GM19035 (cell line): ENCODE results near the gene GAGE10.
"Not testable (repeated sequence)": the region's sequence is repeated elsewhere in the genome, so short reads cannot be mapped to it uniquely, and the experiment has no call there.

ENCODE experiments used
- ATAC-seq: cut with Tn5 transposase; IDR thresholded peaks from one replicate; pipeline ENCODE4 v1.9.1; 2021; ENCODE audit not compliant: unreplicated experiment

GAGE10 gene

DNA sequence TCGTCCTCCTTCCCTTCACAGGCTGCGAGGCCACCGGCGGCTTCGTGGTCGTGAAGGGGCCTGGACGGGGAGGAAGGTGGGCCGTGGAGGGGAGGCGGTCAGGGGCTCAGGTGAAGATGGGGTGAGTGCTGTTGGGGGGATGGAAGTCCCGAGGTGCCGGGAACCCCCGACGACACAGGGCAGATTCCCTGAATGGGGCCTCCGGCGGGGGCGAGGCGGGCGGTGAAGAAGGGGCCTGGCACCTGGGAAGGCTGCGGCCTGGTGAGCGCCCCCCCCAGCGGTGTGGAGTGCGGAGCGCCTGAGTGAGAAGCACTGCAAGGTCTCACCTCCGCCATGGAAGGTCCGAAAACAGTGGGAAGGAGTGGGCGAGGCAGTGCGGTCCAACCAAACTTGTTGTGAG is 18.8 kb downstream of the GAGE10 start:
- ATAC-seq: not testable (repeated sequence)

DNA sequence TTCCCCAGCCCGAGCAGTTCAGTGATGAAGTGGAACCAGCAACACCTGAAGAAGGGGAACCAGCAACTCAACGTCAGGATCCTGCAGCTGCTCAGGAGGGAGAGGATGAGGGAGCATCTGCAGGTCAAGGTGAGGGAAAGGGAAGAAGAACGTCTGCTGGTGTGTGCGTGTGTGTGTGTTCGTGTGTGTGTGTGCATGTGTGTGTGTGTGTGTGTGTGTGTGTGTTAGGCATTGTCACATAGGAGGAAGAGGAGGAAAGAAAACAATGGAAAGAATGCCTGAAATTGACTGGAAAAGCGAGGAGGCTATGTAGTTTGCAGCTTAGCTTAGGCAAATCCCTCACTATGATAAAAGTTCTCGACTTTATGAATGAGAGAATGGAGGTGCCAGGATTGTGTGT is 20.3 kb downstream of the GAGE10 start:
- not testable (repeated sequence) for ATAC-seq

DNA sequence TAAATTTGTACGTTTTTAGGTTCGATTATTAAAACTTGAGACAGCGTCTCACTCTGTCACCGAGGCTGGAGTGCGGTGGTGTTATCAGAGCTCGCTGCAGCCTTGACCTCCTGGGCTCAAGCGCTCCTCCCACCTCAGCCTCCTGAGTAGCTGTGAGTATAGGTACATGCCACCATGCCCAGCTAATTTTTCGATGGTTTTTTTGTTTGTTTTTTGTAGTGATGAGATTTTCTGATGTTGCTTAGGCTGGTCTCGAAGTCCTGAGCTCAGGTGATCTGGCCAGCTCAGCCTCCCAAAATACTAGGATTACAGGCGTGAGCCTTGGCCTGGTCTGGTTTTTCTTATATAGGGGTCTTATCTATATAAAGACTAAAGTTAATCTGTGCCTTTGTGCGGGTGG is 27.0 kb downstream of the GAGE10 start:
- not testable (repeated sequence) for ATAC-seq

DNA sequence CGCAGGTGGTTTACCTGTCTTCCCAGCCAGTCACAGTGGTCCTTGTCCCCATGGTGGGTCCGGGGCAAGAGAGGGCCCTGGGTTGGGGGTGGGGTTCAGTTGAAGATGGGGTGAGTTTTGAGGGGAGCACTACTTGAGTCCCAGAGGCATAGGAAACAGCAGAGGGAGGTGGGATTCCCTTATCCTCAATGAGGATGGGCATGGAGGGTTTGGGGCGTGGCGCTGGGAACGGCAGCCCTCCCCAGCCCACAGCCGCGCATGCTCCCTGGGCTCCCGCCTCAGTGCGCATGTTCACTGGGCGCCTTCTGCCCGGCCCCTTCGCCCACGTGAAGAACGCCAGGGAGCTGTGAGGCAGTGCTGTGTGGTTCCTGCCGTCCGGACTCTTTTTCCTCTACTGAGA is 27.8 kb downstream of the GAGE10 start, which contains the start of gene GAGE13:
Gene GAGE13, plus strand, starts transcription at position 301 of the 400 bp plus-strand sequence. CDS start 1,156 bp downstream, outside the sequence.
- ATAC-seq: not testable (repeated sequence)

DNA sequence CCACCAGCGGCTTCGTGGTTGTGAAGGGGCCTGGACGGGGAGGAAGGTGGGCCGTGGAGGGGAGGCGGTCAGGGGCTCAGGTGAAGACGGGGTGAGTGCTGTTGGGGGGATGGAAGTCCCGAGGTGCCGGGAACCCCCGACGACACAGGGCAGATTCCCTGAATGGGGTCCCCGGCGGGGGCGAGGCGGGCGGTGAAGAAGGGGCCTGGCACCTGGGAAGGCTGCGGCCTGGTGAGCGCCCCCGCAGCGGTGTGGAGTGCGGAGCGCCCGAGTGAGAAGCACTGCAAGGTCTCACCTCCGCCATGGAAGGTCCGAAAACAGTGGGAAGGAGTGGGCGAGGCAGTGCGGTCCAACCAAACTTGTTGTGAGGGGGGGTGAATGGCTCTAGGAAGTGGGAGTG is 28.4 kb downstream of the GAGE10 start:
- not testable (repeated sequence) for ATAC-seq

DNA sequence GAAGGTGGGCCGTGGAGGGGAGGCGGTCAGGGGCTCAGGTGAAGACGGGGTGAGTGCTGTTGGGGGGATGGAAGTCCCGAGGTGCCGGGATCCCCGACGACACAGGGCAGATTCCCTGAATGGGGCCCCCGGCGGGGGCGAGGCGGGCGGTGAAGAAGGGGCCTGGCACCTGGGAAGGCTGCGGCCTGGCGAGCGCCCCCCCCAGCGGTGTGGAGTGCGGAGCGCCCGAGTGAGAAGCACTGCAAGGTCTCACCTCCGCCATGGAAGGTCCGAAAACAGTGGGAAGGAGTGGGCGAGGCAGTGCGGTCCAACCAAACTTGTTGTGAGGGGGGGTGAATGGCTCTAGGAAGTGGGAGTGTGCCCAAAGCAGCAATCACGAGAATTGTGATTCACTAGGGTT is 38.0 kb downstream of the GAGE10 start:
- ATAC-seq: not testable (repeated sequence)

DNA sequence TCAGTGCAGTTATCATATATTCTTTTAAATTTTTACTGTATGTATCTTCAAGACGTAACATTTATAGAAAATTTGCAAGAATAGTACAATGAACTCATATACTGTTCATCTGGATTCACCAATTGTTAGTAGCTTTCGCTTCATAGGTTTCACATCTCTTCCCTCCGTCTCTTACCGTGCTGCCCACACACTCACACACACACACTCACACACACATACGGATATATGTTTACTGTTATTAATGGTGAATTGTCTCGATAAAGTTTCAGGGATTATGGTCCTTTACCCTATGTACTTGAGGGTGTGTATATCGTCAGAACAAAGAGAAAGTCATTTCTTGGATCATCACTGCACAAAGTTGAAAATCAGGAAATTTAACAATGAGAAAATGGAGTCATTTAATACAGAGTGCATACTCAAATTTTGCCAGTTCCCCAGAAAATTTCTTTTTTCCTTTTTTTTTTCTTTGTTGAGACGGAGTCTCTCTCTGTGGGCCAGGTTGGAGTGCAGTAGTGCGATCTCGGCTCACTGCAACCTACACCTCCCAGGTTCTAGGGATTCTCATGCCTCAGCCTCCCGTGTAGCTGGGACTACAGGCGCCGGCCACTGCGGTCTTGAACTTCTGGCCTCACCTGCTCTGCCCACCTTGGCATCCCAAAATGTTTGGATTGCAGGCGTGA is 41.2 kb downstream of the GAGE10 start:
- ATAC-seq: not testable (repeated sequence)

DNA sequence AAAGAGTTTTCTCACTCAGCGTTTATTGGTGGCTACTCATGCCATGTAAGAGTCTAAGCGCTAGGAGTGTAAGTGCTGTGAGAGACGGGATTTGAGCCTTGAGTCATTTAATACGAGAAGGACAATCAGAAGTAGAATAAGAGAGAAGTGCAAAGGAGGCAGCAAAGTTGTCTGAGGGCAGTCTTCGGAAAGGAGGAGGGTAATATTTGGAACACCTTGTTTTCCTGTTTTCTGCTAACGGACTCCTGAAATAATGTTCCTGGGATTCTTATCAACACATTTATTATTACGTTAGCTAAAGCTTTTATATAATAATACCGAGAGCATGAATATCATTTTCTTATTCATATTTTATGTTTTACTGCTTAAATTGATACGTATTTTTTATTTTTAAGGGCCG is 42.0 kb downstream of the GAGE10 start:
- not testable (repeated sequence) for ATAC-seq

DNA sequence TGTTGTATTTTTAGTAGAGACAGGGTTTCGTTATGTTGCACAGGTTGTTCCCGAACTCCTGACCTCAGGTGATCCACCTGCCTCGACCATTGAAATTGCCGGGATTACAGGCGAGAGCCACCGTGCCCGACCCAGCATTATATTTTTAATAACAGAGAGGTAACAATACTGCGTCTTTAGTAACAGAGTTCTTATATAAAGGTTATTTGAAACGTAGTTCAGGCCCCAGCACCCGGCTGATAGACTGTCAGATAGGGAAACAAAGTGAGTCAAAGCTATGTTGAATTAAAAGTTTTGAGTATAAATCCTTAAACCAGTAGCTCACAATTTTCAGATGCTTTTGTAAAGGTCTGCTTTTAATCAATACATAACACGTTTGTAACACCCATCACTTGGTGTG is 42.7 kb downstream of the GAGE10 start:
- not testable (repeated sequence) for ATAC-seq
